Measurements from ENCODE around the gene HUWE1.

- TF ChIP-seq CTCF (conservative IDR thresholded peaks at IDR 0.05; ENCODE audit: low read depth in 2 of 2): no peak
- no peak for TF ChIP-seq CREB1 (CRISPR knock-in tag; IDR thresholded peaks at IDR 0.05; ENCODE audit: low read depth)
- no peak for TF ChIP-seq EZH2 (IDR thresholded peaks at IDR 0.05; ENCODE audit: low read depth, unreplicated experiment)
- TF ChIP-seq ETS1 (IDR thresholded peaks at IDR 0.05): no peak
- TF ChIP-seq REST (IDR thresholded peaks at IDR 0.05; ENCODE audit: unreplicated experiment): no peak
- no peak for TF ChIP-seq POLR2AphosphoS5 (IDR thresholded peaks at IDR 0.05; ENCODE audit: low read depth)
- no peak for TF ChIP-seq ZNF331 (CRISPR knock-in tag; IDR thresholded peaks at IDR 0.05; ENCODE audit: low read depth)
- no peak for TF ChIP-seq NANOG (IDR thresholded peaks at IDR 0.05; ENCODE audit: borderline replicate concordance)
- no peak for TF ChIP-seq ZNF114 (CRISPR knock-in tag; IDR thresholded peaks at IDR 0.05)
- no peak for TF ChIP-seq EZH2phosphoT487 (IDR thresholded peaks at IDR 0.05; ENCODE audit: unreplicated experiment)
Observed at GRCh38 chrX:53606456-53606855, 80.1 kb downstream of the HUWE1 start.

Data from GM23338 (cell line).